IMR-90 (cell line): Measurements from ENCODE around the gene PELI3. TPM values are rescaled to one million over a fixed set of nuclear protein-coding genes. Genes with fewer than 3 reads are reported as not detected.

ENCODE experiments used
- ATAC-seq: fragments of 200-7000 bp; cut with Tn5 transposase; 2 replicates; pipeline ENCODE4 v1.9.1; 2020; ENCODE audit warnings: low read depth, mild to moderate bottlenecking, moderate library complexity
- BruUV-seq: library from RNA; stranded (reverse); fragments of 400-500 nt; replicated peaks from 2 replicates; lab custom pipeline; 2021; lab: Mats Ljungman, UMichigan
- CTCF ChIA-PET: fragments of 300-600 bp; formaldehyde crosslinking; extraction: SDS; loops from one replicate; lab custom pipeline; 2021; ENCODE audit warnings: antibody characterized with exemption; lab: Yijun Ruan, JAX
- POLR2A ChIA-PET: fragments of 300-600 bp; sonication (Branson Sonifier 250); formaldehyde crosslinking; loops from one replicate; lab custom pipeline; 2022; ENCODE audit warnings: antibody characterized with exemption; ENCODE audit not compliant: unreplicated experiment; lab: Charles Lee
- DNase-seq: peaks from one replicate; pipeline ENCODE4 v3.0.0; 2013
- H2AFZ ChIP-seq: replicated peaks from 2 replicates; pipeline ENCODE3; 2013; ENCODE audit warnings: low read length, mild to moderate bottlenecking; ENCODE audit not compliant: poor library complexity
- H2AK5ac ChIP-seq: 2 replicates; pipeline ENCODE4 v1.6.1; 2013; ENCODE audit warnings: low read depth, low read length, inconsistent platforms
- H2AK9ac ChIP-seq: replicated peaks from 2 replicates; pipeline ENCODE3; 2013; ENCODE audit warnings: mild to moderate bottlenecking, low read depth, low read length, moderate library complexity; ENCODE audit not compliant: poor library complexity
- H2BK120ac ChIP-seq: 2 replicates; pipeline ENCODE4 v1.6.1; 2013; ENCODE audit warnings: low read depth, low read length, inconsistent platforms
- H2BK15ac ChIP-seq: 3 replicates; pipeline ENCODE4 v1.6.1; 2013; ENCODE audit warnings: low read depth, low read length, inconsistent platforms
- H2BK20ac ChIP-seq: 2 replicates; pipeline ENCODE4 v1.6.1; 2013; ENCODE audit warnings: low read depth, mild to moderate bottlenecking, inconsistent platforms, low read length, moderate library complexity
- H2BK5ac ChIP-seq: 2 replicates; pipeline ENCODE4 v1.6.1; 2013; ENCODE audit warnings: mild to moderate bottlenecking, low read depth, low read length, inconsistent platforms; ENCODE audit not compliant: poor library complexity, severe bottlenecking
- H3K14ac ChIP-seq: replicated peaks from 2 replicates; pipeline ENCODE4 v1.6.1; 2013; ENCODE audit warnings: low read depth, low read length, inconsistent platforms
- H3K18ac ChIP-seq: 2 replicates; pipeline ENCODE4 v1.6.1; 2013; ENCODE audit warnings: low read depth, low read length, control low read depth
- H3K23ac ChIP-seq: 2 replicates; pipeline ENCODE4 v1.6.1; 2013; ENCODE audit warnings: low read depth, low read length, inconsistent platforms
- H3K27ac ChIP-seq: 2 replicates; pipeline ENCODE4 v1.5.1; 2013; ENCODE audit warnings: mild to moderate bottlenecking, control low read depth, low read length; ENCODE audit not compliant: insufficient read depth
- H3K27me3 ChIP-seq: 2 replicates; pipeline ENCODE4 v1.6.1; 2013; ENCODE audit warnings: low read length; ENCODE audit not compliant: control insufficient read depth, insufficient read depth
- H3K36me3 ChIP-seq: 2 replicates; pipeline ENCODE4 v1.6.1; 2013; ENCODE audit warnings: low read length, mixed read lengths; ENCODE audit not compliant: control insufficient read depth, insufficient read depth
- H3K4ac ChIP-seq: 2 replicates; pipeline ENCODE4 v1.6.1; 2013; ENCODE audit warnings: low read depth, low read length, inconsistent platforms
- H3K4me1 ChIP-seq: 2 replicates; pipeline ENCODE4 v1.6.1; 2013; ENCODE audit warnings: low read length, mixed read lengths; ENCODE audit not compliant: control insufficient read depth, insufficient read depth
- H3K4me2 ChIP-seq: 2 replicates; pipeline ENCODE4 v1.6.1; 2013; ENCODE audit warnings: low read depth, mild to moderate bottlenecking, control low read depth, low read length, moderate library complexity
- H3K4me3 ChIP-seq: 2 replicates; pipeline ENCODE4 v1.5.1; 2013; ENCODE audit warnings: low read depth, mild to moderate bottlenecking, control low read depth, low read length, moderate library complexity; ENCODE audit not compliant: insufficient read depth
- H3K56ac ChIP-seq: 2 replicates; pipeline ENCODE4 v1.6.1; 2013; ENCODE audit warnings: low read length, inconsistent platforms; ENCODE audit not compliant: insufficient read depth; ENCODE audit errors: extremely low read depth
- H3K79me1 ChIP-seq, 2 experiments: 2 replicates each; pipeline ENCODE4 v1.6.1; 2013; ENCODE audit warnings: low read length in 2 of 2, inconsistent platforms in 1 of 2, low read depth in 1 of 2
- H3K9ac ChIP-seq: 2 replicates; pipeline ENCODE4 v1.6.1; 2013; ENCODE audit warnings: low read depth, low read length, control low read depth
- H3K9me1 ChIP-seq: 2 replicates; pipeline ENCODE4 v1.6.1; 2013; ENCODE audit warnings: low read length, inconsistent platforms; ENCODE audit not compliant: insufficient read depth
- H3K9me3 ChIP-seq: 2 replicates; pipeline ENCODE4 v1.6.1; 2013; ENCODE audit warnings: low read length; ENCODE audit not compliant: control insufficient read depth, insufficient read depth
- H4K20me1 ChIP-seq: 2 replicates; pipeline ENCODE4 v1.6.1; 2013; ENCODE audit warnings: low read length, inconsistent platforms; ENCODE audit not compliant: insufficient read depth
- H4K5ac ChIP-seq: 2 replicates; pipeline ENCODE4 v1.6.1; 2013; ENCODE audit warnings: mild to moderate bottlenecking, low read depth, low read length, control low read depth
- H4K8ac ChIP-seq, 2 experiments: 2 replicates each; pipeline ENCODE4 v1.6.1; 2013; ENCODE audit warnings: low read depth in 2 of 2, low read length in 2 of 2, control low read depth in 1 of 2, inconsistent platforms in 1 of 2
- H4K91ac ChIP-seq: 2 replicates; pipeline ENCODE4 v1.6.1; 2013; ENCODE audit warnings: low read depth, low read length, inconsistent platforms; ENCODE audit not compliant: insufficient read depth
- BHLHE40 ChIP-seq: fragments of 150-350 bp; IDR thresholded peaks from 2 replicates; pipeline ENCODE4 v1.6.1; 2016; ENCODE audit warnings: mild to moderate bottlenecking, low read depth, low read length
- CEBPB ChIP-seq: IDR thresholded peaks from 2 replicates; pipeline ENCODE4 v1.6.1; 2012; ENCODE audit warnings: low read depth, low read length, improper control_type of control experiment
- CHD1 ChIP-seq: IDR thresholded peaks from 2 replicates; pipeline ENCODE4 v1.6.1; 2012; ENCODE audit warnings: low read depth, low read length, improper control_type of control experiment
- ELK1 ChIP-seq: fragments of 150-350 bp; IDR thresholded peaks from 2 replicates; pipeline ENCODE4 v1.6.1; 2016; ENCODE audit warnings: low read depth, mild to moderate bottlenecking, low read length, moderate library complexity, borderline replicate concordance
- FOS ChIP-seq: fragments of 150-350 bp; IDR thresholded peaks from 2 replicates; pipeline ENCODE4 v1.6.1; 2016; ENCODE audit warnings: low read depth, low read length
- MAFK ChIP-seq: IDR thresholded peaks from 2 replicates; pipeline ENCODE4 v1.6.1; 2012; ENCODE audit warnings: low read depth, low read length, improper control_type of control experiment
- MXI1 ChIP-seq: IDR thresholded peaks from 2 replicates; pipeline ENCODE4 v1.6.1; 2012; ENCODE audit warnings: low read depth, mild to moderate bottlenecking, low read length, moderate library complexity, borderline replicate concordance
- POLR2A ChIP-seq: IDR thresholded peaks from 2 replicates; pipeline ENCODE4 v1.6.1; 2012; ENCODE audit warnings: mild to moderate bottlenecking, low read depth, low read length
- RAD21 ChIP-seq: IDR thresholded peaks from 2 replicates; pipeline ENCODE4 v1.6.1; 2012; ENCODE audit warnings: low read length, improper control_type of control experiment
- SMC3 ChIP-seq: fragments of 150-350 bp; IDR thresholded peaks from 2 replicates; pipeline ENCODE4 v1.6.1; 2016; ENCODE audit warnings: low read depth, mild to moderate bottlenecking, antibody characterized with exemption, low read length, moderate library complexity
- WGBS, 2 experiments: methylation state at CpG; one replicate each; pipeline versions ENCODE4 v1.1.5 to v1.1.7; 2013; ENCODE audit warnings: missing lambda C conversion rate in 2 of 2; ENCODE audit not compliant: insufficient read length in 1 of 2; ENCODE audit errors: extremely low coverage in 2 of 2; 5-methylcytosine and 5-hydroxymethylcytosine counted together
- dilution Hi-C: fragments of 300-500 bp; cut with HindIII; formaldehyde crosslinking; loops from one replicate; pipeline ENCODE4 v1.14.3; 2018; ENCODE audit warnings: low sequenced_read_pairs; ENCODE audit not compliant: unreplicated experiment
- in situ Hi-C: fragments of 300-500 bp; cut with MboI; formaldehyde crosslinking; loops from 3 replicates; pipeline ENCODE4 v1.14.3; 2019; ENCODE audit warnings: low sequenced_read_pairs, inconsistent platforms, mixed read lengths
- intact Hi-C: fragments of 100-400 bp; cut with micrococcal nuclease; formaldehyde crosslinking; loops from 2 replicates; pipeline ENCODE4 v1.10.0; 2022
- polyA plus RNA-seq, 3 experiments: library from polyadenylated mRNA; depleted of rRNA; stranded (reverse); fragments of >200 nt; gene quantifications; 2 replicates each; pipeline ENCODE4 v1.2.3, GENCODE V29; 2012; ENCODE audit warnings: low replicate concordance in 1 of 3
- total RNA-seq: library from RNA; depleted of rRNA; stranded (reverse); fragments of >200 nt; gene quantifications from 2 replicates; pipeline ENCODE4 v1.2.3, GENCODE V29; 2012

PELI3 gene
- total and polyA plus RNA-seq, 2 of the 4 experiments (the other 2 are of a cell fraction) = 5.0 to 6.3 TPM

- no peak overlapping the region for H2AK9ac ChIP-seq
- dilution Hi-C loops (no loop called here), intact Hi-C loops (no loop called here), in situ Hi-C loops (no loop called here)
- H3K4me2 ChIP-seq = no peak overlapping the region
- no peaks in the 10 kb centered on the region for H3K79me1 ChIP-seq
- peak overlapping the region; percentile 0; the same call in 1 of the 2 replicates for H4K5ac ChIP-seq
- H3K9me3 ChIP-seq = peaks cover 5% of the 10 kb centered on the region
- H4K20me1 ChIP-seq = 0 out of 2 replicates have a peak, but pooled peaks cover 2% of the 10 kb centered on the region
- H2BK120ac ChIP-seq = peak overlapping the region; percentile 83
- no peak overlapping the region for H3K4me3 ChIP-seq
- no peak overlapping the region for H3K9ac ChIP-seq
- 44% methylated on average over 4 of the region's 4 CpGs; no CpG with 5 or more reads in 1 of the 2 experiments for WGBS, 2 experiments
- POLR2A ChIA-PET = no interaction called here
- peak overlapping the region; percentile 74 for H3K4ac ChIP-seq
- H2BK15ac ChIP-seq = peak overlapping the region; percentile 64; the same call in 1 of the 3 replicates
- 0 out of 2 replicates have a peak, but pooled peaks cover 2% of the 10 kb centered on the region for H3K9me1 ChIP-seq
- DNase-seq = peak; percentile 92
- peak; percentile 56 for ATAC-seq
- peak overlapping the region; percentile 71 for H2AK5ac ChIP-seq
- peaks cover 13% of the 10 kb centered on the region for H3K27me3 ChIP-seq
- no peak overlapping the region for H3K23ac ChIP-seq
- peak overlapping the region; percentile 6 for H3K18ac ChIP-seq
- H3K4me1 ChIP-seq = peaks cover 6% of the 10 kb centered on the region
- H2AFZ ChIP-seq = peak overlapping the region; percentile 18
- H4K8ac ChIP-seq = peak overlapping the region; percentile 20 to 66; a peak in 3 of 4 replicates
- no peaks in the 10 kb centered on the region for H3K36me3 ChIP-seq
- BruUV-seq = no TSS peak
- H3K27ac ChIP-seq = peak overlapping the region; percentile 92
- peak overlapping the region; percentile 60; the same call in 1 of the 2 replicates for H3K14ac ChIP-seq
- H2BK5ac ChIP-seq = peak overlapping the region; percentile 91
- CTCF ChIA-PET = no interaction called here
- no peak overlapping the region for H3K56ac ChIP-seq
- H2BK20ac ChIP-seq = peak overlapping the region; percentile 86
- H4K91ac ChIP-seq = peak overlapping the region; percentile 60; the same call in 1 of the 2 replicates
- TF ChIP-seq MAFK = no peak
- no peak for TF ChIP-seq ELK1
- no peak for TF ChIP-seq POLR2A
- peak; percentile 96 for TF ChIP-seq CEBPB
- TF ChIP-seq SMC3 = no peak
- peak; percentile 27 for TF ChIP-seq BHLHE40
- TF ChIP-seq RAD21 = no peak
- 0 out of 2 replicates have a peak, but pooled peaks have one; percentile 44 for TF ChIP-seq MXI1
- TF ChIP-seq CHD1 = no peak
- peak; percentile 80 for TF ChIP-seq FOS
Measured at GRCh38 chr11:66443602-66444001, 23.1 kb upstream of the PELI3 start.
